GM08714 (cell line): ENCODE data around the gene NEMP1.
"Not testable (repeated sequence)": the region's sequence is repeated elsewhere in the genome, so short reads cannot be mapped to it uniquely, and the experiment has no call there.

ENCODE experiments used
- H3K4me3 ChIP-seq: fragments of 200-500 bp; sonication (Bioruptor generic); 2 replicates; pipeline ENCODE4 v1.5.1; 2014; ENCODE audit warnings: mild to moderate bottlenecking, low read length, inconsistent platforms
- ZNF274 ChIP-seq: IDR thresholded peaks from 2 replicates; pipeline ENCODE4 v1.6.1; 2012; ENCODE audit warnings: mild to moderate bottlenecking, low read depth, low read length

Gene NEMP1

DNA sequence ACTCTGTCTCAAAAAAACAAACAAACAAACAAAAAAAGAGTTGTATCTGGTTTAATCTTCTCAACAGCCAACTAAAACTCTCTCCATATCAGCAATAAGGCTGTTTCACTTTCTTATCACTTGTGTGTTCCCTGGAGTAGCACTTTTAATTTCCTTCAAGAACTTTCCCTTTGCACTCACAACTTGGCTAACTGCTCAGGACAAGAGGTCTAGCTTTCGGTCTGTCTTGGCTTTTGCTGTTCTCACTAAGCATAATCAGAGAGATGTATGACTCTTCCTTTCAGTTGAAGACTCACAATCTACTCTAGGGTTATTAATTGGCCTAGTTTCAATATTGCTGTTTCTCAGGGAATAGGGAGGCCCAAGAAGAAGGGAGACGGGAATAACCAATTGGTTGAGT lies 12.3 kb downstream of the NEMP1 start:
- no peak for TF ChIP-seq ZNF274
- no peak overlapping the region for H3K4me3 ChIP-seq

DNA sequence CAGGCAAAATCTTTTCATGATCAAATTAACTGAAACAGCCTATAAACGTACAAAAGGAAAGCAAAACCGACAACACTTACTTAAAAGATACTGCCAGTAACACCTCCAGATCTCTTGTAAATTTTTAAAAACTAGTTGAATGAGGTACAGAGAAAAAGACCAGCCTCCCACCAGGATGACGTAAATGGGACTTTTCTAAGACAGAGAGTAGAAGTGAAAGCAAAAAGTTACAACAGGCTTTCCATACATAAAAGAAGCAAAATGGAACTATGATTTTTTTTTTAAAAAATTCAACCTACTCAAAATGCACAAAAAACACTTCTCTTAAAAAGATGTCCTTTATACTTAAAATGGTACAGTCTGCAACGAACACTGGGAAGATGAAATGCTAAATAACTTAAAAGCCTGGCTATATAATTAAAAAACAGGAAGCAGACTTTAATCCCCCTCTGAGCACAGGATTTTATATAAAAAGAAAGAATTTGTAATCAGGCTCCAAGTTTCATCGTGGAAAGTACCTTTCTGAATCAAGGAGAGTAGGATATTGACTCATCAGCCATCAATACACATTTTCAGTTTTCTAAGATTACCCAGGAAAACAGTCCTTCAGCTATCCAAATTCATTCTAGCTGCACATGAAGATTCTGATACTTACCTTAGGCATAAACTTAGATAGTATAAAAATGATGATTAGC lies 14.5 kb downstream of the NEMP1 start:
- TF ChIP-seq ZNF274: no peak
- H3K4me3 ChIP-seq: no peak overlapping the region; the same call in 1 of the 2 replicates

- no peak overlapping the region for H3K4me3 ChIP-seq
- no peak for TF ChIP-seq ZNF274
Observed at GRCh38 chr12:57058454-57058853, 20.1 kb downstream of the NEMP1 start.

- no peak for TF ChIP-seq ZNF274
- H3K4me3 ChIP-seq: no peak overlapping the region
Observed at GRCh38 chr12:57057067-57057751, 21.4 kb downstream of the NEMP1 start.

DNA sequence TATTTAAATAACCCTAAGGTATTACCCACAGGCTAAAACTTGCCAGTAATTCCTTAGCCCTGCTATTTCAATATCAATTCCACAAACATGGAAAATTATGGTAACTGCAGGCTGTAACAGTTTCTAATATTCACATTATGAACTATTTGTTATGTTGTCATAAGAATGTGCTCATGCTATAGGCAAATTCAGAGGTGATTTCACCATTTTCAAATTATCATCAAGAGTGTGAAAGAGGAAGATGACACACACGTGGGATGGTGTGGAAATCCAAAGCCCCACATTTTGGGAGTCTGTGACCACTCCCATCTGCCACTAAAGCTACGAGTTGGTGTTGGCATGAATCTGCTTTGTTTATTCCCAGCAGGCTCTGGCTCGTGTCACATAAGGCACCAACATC lies 22.8 kb downstream of the NEMP1 start:
- no peak for TF ChIP-seq ZNF274
- no peak overlapping the region for H3K4me3 ChIP-seq

DNA sequence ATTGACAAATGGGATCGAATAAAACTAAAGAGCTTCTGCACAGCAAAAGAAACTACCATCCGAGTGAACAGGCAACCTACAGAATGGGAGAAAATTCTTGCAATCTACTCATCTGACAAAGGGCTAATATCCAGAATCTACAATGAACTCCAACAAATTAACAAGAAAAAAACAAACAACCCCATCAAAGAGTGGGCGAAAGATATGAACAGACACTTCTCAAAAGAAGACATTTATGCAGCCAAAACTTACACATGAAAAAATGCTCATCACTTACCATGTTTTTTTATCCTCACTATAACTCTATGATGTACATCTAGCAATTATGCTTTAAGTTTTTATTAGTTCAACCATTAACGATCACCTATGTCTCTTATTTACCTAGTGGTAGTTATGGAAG lies 24.7 kb downstream of the NEMP1 start:
- H3K4me3 ChIP-seq: not testable (repeated sequence)

DNA sequence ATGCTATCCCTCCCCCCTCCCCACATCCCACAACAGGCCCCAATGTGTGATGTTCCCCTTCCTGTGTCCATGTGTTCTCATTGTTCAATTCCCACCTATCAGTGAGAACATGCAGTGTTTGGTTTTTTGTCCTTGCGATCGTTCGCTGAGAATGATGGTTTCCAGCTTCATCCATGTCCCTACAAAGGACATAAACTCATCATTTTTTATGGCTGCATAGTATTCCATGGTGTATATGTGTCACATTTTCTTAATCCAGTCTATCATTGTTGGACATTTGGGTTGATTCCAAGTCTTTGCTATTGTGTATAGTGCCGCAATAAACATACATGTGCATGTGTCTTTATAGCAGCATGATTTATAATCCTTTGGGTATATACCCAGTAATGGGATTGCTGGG lies 25.4 kb downstream of the NEMP1 start:
- H3K4me3 ChIP-seq: not testable (repeated sequence)

- H3K4me3 ChIP-seq: no peak overlapping the region
- no peak for TF ChIP-seq ZNF274
Observed at GRCh38 chr12:57051011-57051410, 27.6 kb downstream of the NEMP1 start.

DNA sequence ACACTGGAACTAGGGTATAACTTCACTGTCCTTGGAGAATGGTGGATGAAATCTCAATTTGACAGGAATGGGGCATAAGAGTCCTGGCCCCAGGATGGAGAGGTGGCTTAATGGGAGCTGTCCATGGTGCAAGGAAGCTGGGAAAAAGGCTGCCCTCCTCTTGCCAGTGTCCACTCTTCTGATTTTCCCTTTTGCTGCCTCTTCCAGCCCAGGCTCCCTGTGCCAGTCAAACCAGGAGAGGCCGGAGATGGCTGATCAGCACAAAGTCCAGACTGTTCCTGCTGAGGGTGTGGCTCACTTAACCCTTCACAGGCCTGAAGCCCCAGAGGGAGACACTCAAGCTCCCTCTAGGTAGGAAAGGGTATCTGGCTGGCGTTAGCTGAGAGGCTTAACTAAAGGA lies 28.7 kb downstream of the NEMP1 start, which contains the start of gene MYO1A:
MYO1A (minus strand) TSS at position 240 of the 400 bp plus-strand sequence. CDS start 1,806 bp downstream, outside the sequence.
- no peak within 1 kb of the TSS for H3K4me3 ChIP-seq
- TF ChIP-seq ZNF274: no peak

- H3K4me3 ChIP-seq: no peak overlapping the region
- TF ChIP-seq ZNF274: no peak
Observed at GRCh38 chr12:57049119-57049446, 29.5 kb downstream of the NEMP1 start.

DNA sequence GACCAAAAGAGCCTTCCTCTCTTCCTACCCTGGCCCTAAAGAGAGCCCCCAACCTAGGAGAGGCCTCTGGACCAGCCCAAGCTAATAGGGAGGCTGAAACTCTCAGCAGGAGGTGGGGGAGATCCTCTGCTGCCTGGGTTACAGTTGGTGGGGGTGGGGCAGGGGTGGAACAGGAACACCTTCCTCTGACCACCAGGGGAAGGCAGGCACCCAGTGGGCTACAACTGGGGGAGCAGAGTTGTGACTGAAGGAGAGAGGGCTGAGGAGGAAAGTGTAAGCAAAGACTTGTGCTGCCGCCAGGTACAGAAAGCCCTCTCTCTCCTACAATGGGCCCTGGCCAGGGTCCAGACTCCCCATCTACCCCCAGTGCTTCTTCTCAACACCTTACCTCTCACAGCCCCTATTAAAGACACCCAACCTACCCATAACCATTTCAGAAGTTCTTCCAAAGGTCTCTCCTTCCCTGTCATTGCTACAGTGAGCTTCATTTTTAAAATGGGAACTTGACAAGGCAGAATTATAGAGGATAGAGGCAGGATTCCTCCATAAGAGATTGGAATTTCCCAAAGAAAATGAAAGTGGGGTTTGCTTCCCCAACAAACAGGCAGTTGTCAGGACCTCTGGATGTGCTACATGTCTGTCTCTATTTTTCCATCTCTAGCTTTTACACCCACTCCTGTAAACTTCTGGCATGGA lies 30.0 kb downstream of the NEMP1 start:
- TF ChIP-seq ZNF274: no peak
- H3K4me3 ChIP-seq: no peak overlapping the region

- H3K4me3 ChIP-seq: no peak overlapping the region
- no peak for TF ChIP-seq ZNF274
Observed at GRCh38 chr12:57047981-57048380, 30.6 kb downstream of the NEMP1 start.

- TF ChIP-seq ZNF274: no peak
- H3K4me3 ChIP-seq: no peak overlapping the region
Observed at GRCh38 chr12:57046947-57047890, 31.4 kb downstream of the NEMP1 start.
